DOHH2 (cell line): ENCODE data around the gene NLGN1.

Experiments
- H3F3A ChIP-seq: fragments of 200-600 bp; sonication (generic), shearing (Covaris generic); 2 replicates; pipeline ENCODE4 v1.6.0; 2016; ENCODE audit warnings: antibody characterized with exemption, mild to moderate bottlenecking; ENCODE audit not compliant: control insufficient read depth, insufficient read depth
- H3K27ac ChIP-seq: fragments of 200-600 bp; sonication (generic); 2 replicates; pipeline ENCODE4 v1.5.1; 2014; ENCODE audit warnings: low read depth, mild to moderate bottlenecking, low read length, moderate library complexity
- H3K27me3 ChIP-seq: fragments of 200-600 bp; sonication (generic); 2 replicates; pipeline ENCODE4 v1.6.1; 2014; ENCODE audit warnings: mild to moderate bottlenecking, low read length, mixed read lengths; ENCODE audit not compliant: control insufficient read depth
- H3K36me3 ChIP-seq: fragments of 200-600 bp; sonication (generic); 2 replicates; pipeline ENCODE4 v1.6.1; 2014; ENCODE audit warnings: mild to moderate bottlenecking, low read length, moderate library complexity, mixed read lengths; ENCODE audit not compliant: control insufficient read depth
- H3K4me1 ChIP-seq: fragments of 200-600 bp; sonication (generic); 2 replicates; pipeline ENCODE4 v1.6.1; 2014; ENCODE audit warnings: mild to moderate bottlenecking, low read length, mixed read lengths; ENCODE audit not compliant: control insufficient read depth
- H3K4me2 ChIP-seq: fragments of 200-600 bp; sonication (generic); 2 replicates; pipeline ENCODE4 v1.6.0; 2014; ENCODE audit warnings: mild to moderate bottlenecking, low read length, moderate library complexity
- H3K4me3 ChIP-seq: fragments of 200-600 bp; sonication (generic); 2 replicates; pipeline ENCODE4 v1.5.1; 2014; ENCODE audit warnings: mild to moderate bottlenecking, low read length, mixed read lengths
- H3K79me2 ChIP-seq: fragments of 200-600 bp; sonication (generic); 2 replicates; pipeline ENCODE4 v1.6.1; 2014; ENCODE audit warnings: mild to moderate bottlenecking, low read length, mixed read lengths; ENCODE audit not compliant: control insufficient read depth
- H3K9me2 ChIP-seq: fragments of 200-600 bp; sonication (generic); replicated peaks from 2 replicates; pipeline ENCODE4 v1.6.1; 2014; ENCODE audit warnings: mild to moderate bottlenecking, low read length, mixed read lengths; ENCODE audit not compliant: control insufficient read depth
- H3K9me3 ChIP-seq: fragments of 200-600 bp; sonication (generic); 2 replicates; pipeline ENCODE4 v1.6.1; 2014; ENCODE audit warnings: antibody characterized with exemption, low read length, mixed read lengths; ENCODE audit not compliant: control insufficient read depth, insufficient read depth
- H4K20me1 ChIP-seq: fragments of 200-600 bp; sonication (generic); 2 replicates; pipeline ENCODE4 v1.6.0; 2014; ENCODE audit warnings: low read depth, mild to moderate bottlenecking, antibody characterized with exemption, low read length, moderate library complexity; ENCODE audit not compliant: control insufficient read depth, insufficient read depth
- CTCF ChIP-seq: fragments of 200-600 bp; sonication (generic); IDR thresholded peaks from one replicate; pipeline ENCODE4 v1.5.1; 2014; ENCODE audit warnings: antibody characterized with exemption, mild to moderate bottlenecking, low read depth, low read length; ENCODE audit not compliant: poor library complexity, severe bottlenecking
- EZH2phosphoT487 ChIP-seq: fragments of 200-600 bp; sonication (generic); IDR thresholded peaks from 2 replicates; pipeline ENCODE4 v1.6.1; 2017; ENCODE audit warnings: borderline replicate concordance, mild to moderate bottlenecking, antibody characterized with exemption, low read length, moderate library complexity, mixed read lengths

Gene NLGN1

DNA sequence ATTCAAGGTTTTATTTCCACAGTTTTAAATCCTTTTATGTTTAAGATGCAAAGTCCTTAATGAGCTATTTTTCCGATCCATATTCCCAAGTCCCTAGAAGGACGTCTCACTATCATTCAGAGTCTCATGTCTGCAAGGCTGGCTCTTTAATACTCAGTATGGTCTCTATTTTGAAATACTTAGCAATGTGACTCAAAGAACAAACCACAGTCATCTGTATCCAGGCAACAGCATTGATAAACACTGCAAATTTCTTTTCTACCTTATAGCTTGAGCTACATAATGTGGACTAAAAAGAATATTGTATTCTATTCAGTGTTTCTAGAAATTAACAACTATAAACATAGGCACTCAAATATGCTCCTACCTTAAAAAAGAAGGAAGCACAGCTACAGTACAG, 873.3 kb downstream of the NLGN1 start:
- Histone ChIP-seq H3K27me3 (no peaks in the 10 kb centered on the region), H4K20me1 (no peaks in the 10 kb centered on the region), H3K9me3 (no peaks in the 10 kb centered on the region), H3F3A (no peaks in the 10 kb centered on the region), H3K4me3 (no peak overlapping the region), H3K27ac (no peak overlapping the region), H3K4me2 (no peak overlapping the region), H3K4me1 (no peaks in the 10 kb centered on the region), H3K36me3 (no peaks in the 10 kb centered on the region), H3K9me2 (no peaks in the 10 kb centered on the region), H3K79me2 (no peaks in the 10 kb centered on the region)
- TF ChIP-seq CTCF (no peak), EZH2phosphoT487 (no peak)

GRCh38 chr3:174275336-174275735, 877.8 kb downstream of the NLGN1 start:
- no peaks in the 10 kb centered on the region for H3K4me1 ChIP-seq
- H4K20me1 ChIP-seq = no peaks in the 10 kb centered on the region
- no peaks in the 10 kb centered on the region for H3K27me3 ChIP-seq
- H3F3A ChIP-seq = no peaks in the 10 kb centered on the region
- TF ChIP-seq CTCF (no peak), EZH2phosphoT487 (no peak)
- H3K36me3 ChIP-seq = no peaks in the 10 kb centered on the region
- no peak overlapping the region for H3K4me3 ChIP-seq
- no peak overlapping the region for H3K27ac ChIP-seq
- no peak overlapping the region for H3K4me2 ChIP-seq
- no peaks in the 10 kb centered on the region for H3K9me2 ChIP-seq
- H3K79me2 ChIP-seq = no peaks in the 10 kb centered on the region
- no peaks in the 10 kb centered on the region for H3K9me3 ChIP-seq

GRCh38 chr3:174276826-174277225, 879.3 kb downstream of the NLGN1 start:
- H3K9me3 ChIP-seq = no peaks in the 10 kb centered on the region
- H3K27me3 ChIP-seq = no peaks in the 10 kb centered on the region
- TF ChIP-seq EZH2phosphoT487 (no peak), CTCF (no peak)
- no peaks in the 10 kb centered on the region for H3K79me2 ChIP-seq
- no peak overlapping the region for H3K27ac ChIP-seq
- no peaks in the 10 kb centered on the region for H4K20me1 ChIP-seq
- no peak overlapping the region for H3K4me2 ChIP-seq
- H3K4me3 ChIP-seq = no peak overlapping the region
- H3K36me3 ChIP-seq = no peaks in the 10 kb centered on the region
- H3K4me1 ChIP-seq = no peaks in the 10 kb centered on the region
- H3K9me2 ChIP-seq = no peaks in the 10 kb centered on the region
- H3F3A ChIP-seq = no peaks in the 10 kb centered on the region

DNA sequence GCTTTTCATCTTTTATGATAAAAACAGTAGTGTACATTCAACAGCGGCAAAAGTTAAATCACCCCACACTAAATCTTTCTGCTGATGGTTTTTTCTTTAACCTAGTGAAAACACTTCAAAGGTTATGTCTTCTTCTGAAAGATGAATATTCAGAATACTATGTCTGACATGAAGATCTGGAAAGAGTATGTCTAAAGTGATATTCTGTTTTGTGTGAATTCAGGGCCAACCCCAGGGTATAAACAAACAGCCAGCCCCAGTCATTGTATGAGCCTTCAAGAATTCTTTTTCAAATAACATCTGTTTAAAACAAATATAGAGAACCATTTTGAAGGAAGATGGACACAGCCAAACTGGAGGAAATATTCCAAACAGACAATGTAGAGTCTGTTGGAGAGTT, 880.5 kb downstream of the NLGN1 start:
- no peak overlapping the region for H3K27ac ChIP-seq
- H3F3A ChIP-seq = no peaks in the 10 kb centered on the region
- H3K4me1 ChIP-seq = no peaks in the 10 kb centered on the region
- no peak overlapping the region for H3K4me2 ChIP-seq
- no peaks in the 10 kb centered on the region for H3K27me3 ChIP-seq
- H3K9me2 ChIP-seq = no peaks in the 10 kb centered on the region
- no peak overlapping the region for H3K4me3 ChIP-seq
- H3K79me2 ChIP-seq = no peaks in the 10 kb centered on the region
- H4K20me1 ChIP-seq = no peaks in the 10 kb centered on the region
- no peaks in the 10 kb centered on the region for H3K36me3 ChIP-seq
- TF ChIP-seq CTCF (no peak), EZH2phosphoT487 (no peak)
- H3K9me3 ChIP-seq = no peaks in the 10 kb centered on the region
